SK-N-SH (cell line): Measurements from ENCODE around the gene COL5A1.

Experiments
- CTCF ChIP-seq: fragments of 200-600 bp; sonication (generic); IDR thresholded peaks from 2 replicates; pipeline ENCODE4 v1.6.1; 2017; ENCODE audit warnings: antibody characterized with exemption, mild to moderate bottlenecking, moderate library complexity
- NRF1 ChIP-seq: IDR thresholded peaks from 2 replicates; pipeline ENCODE4 v1.6.1; 2012; ENCODE audit warnings: low read depth, mild to moderate bottlenecking, low read length
- RAD21 ChIP-seq: IDR thresholded peaks from 2 replicates; pipeline ENCODE4 v1.6.1; 2012; ENCODE audit warnings: mild to moderate bottlenecking, low read length
- SIN3A ChIP-seq: IDR thresholded peaks from 2 replicates; pipeline ENCODE4 v1.6.1; 2012; ENCODE audit warnings: low read depth, mild to moderate bottlenecking, low read length, moderate library complexity, borderline replicate concordance
- TEAD4 ChIP-seq: IDR thresholded peaks from 2 replicates; pipeline ENCODE4 v1.4.0; 2012; ENCODE audit warnings: mild to moderate bottlenecking, borderline replicate concordance; ENCODE audit not compliant: insufficient read depth

- TF ChIP-seq CTCF, result no peak
- TF ChIP-seq NRF1, result no peak
- no peak for TF ChIP-seq RAD21
- TF ChIP-seq TEAD4, result no peak
- TF ChIP-seq SIN3A, result no peak
Observed at GRCh38 chr9:134640506-134641172, 964 bp upstream of the COL5A1 start.
